Activated naive CD8-positive, alpha-beta T cell treated with anti-CD3 and anti-CD28 coated beads, Interleukin-2, amount 50 U/mL, for 16 hours (primary cell): Measurements from ENCODE around the gene RPH3AL.

Experiments used
- DNase-seq: peaks from one replicate; pipeline ENCODE4 v3.0.0-alpha.2; 2020; ENCODE audit warnings: low read depth, low spot score

The RPH3AL gene

DNA sequence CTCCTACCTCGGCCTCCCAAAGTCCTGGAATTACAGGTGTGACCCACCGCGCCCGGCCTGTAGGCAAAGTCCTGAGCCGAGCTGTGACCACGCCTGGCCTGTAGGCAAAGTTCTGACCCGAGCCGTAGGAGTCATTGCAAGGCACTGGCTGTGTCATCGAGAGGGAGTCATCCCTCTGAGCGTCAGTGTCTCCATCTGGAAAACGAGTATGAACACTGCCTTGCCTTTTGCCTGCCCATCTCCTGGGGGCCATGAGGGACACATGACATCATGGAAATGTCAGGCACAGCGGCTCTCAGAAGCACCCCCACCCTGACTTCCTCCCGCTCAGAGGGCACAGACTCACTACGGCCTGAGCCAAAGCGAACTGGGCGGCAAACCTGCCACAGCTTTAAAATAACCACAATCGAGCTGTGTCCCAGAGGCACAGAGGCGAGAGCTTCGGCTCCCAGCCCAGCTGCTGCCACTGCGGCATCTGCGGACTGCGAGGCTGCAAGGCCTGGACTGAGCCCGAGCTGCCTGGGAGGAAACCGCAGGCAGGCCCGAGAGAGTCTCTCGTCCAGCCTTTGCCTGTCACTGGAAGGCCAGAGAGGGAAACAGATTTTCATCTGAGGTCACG lies 50.8 kb downstream of the RPH3AL start:
- DNase-seq: no peak

DNA sequence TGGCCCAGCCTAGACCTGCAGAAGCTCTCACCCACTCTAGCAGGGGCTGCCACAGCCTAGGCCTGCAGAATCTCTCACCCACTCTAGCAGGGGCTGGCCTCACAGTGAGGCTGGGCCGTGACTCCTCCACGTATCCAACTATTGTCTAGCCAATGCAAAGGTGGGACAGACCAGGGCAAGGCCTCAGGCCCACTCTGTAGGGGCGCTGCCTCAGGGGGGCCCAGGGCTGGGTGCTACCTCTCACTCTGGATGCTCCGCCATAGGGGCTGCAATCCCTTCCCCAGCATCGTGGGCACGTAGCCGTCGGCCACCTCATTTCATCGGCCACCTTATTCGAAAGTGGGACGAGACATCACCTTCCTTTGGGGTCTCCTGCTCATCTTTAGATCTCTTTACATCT lies 51.7 kb downstream of the RPH3AL start:
- DNase-seq: no peak

DNA sequence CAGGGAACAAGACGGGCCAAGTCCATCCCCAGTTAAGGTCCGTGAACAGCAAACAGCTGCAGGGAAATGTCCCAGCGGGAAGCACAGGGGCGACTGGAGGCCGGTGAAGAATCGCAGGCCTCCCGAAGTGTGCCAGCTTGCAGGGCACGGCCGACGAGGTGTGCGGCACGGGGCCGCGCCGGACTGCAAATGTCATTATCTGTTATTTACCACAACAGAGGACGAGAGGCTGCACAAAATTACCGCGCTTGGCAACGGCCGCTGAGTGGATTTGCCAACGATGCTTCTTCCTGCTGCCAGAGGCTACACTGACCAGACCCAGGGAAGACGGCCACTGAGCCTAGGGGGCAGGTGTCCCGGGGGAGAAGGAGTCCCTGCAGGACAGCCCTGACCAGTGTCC lies 53.1 kb downstream of the RPH3AL start:
- no peak for DNase-seq

DNA sequence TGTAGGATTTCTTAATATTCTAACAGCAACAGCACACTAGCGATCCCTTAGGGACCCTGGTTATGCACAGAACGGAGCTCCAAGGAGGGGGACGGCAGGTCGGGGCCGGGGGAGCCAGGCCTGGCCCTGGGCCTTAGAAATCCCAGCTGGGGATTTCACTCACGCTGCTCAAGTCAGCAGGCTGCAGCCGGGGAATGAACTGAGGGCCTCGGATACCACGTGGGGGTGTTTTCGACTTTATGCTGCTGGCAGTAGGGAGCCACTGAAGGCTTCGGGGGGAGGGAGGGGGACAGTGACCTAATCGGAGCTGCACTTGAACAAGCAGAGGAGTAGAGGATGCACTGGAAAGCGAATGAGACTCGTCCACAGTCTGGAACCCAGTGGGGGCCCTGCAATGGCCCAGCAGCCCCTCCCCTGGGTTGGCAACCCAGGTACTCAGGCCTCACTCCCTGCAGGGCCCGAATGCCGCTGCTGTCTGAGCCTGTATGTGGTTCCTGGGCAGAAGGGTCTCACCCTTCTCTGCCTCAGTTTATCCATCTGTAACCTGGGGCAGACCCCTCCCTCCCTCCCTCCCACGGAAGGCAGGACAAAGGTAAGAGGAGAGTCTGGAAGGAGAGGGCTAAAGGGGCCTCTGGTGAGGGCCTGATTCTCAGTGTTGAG lies 53.7 kb downstream of the RPH3AL start:
- DNase-seq: no peak

DNA sequence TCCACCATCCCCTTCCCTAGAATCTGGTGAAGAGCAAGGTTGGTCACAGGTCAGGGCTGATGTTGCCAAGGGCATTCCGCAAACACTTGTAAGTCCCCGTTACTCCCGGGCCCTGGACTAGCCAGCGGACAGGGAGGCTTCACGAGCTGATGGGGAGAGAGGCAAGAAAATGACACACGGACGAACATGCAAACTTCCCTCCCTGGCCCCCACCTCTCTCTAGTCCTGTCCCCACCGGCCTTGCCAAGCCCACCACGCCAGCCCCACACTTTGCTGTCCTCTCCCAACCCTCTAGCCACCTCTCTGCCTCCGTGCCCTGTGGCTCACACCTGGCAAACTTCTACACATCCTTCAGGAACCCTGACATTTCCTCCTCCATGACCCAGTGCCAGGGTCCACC lies 54.8 kb downstream of the RPH3AL start:
- DNase-seq: no peak

DNA sequence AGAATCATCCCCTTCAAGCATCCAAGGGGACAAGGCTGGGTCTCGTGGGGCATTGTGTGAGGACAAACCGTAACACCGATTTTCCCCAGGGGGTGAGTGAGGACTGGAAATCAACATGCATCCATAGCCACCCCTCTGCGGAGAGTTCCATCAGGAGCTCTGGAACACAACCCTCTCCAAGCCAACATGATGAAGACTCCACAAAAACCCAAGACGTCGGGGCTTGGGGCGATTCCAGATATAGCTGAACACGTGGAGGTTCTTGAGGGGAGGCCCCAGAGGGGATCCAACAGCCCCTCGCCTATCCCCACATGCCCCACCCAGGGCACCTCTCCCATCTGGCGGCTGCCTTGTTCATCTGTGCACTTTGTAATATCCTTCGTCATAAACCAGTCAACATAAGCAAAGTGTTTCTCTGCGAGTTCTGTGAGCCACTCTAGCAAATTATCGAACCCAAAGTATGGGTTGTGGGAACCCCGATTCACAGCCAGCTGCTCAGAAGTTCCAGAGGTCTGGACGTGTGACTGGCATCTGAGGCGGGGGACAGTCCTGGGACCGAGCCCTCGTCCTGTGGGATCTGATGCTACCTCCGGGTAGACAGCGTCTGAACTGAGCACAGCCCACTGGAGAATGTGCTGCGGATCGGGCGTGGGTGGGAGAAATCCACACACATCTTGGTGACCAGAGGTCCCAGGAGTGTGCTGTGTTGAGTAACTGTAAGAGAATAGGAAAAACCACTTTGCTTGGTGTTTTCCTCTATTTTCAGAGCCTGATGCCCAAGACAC lies 55.5 kb downstream of the RPH3AL start:
- DNase-seq: no peak

DNA sequence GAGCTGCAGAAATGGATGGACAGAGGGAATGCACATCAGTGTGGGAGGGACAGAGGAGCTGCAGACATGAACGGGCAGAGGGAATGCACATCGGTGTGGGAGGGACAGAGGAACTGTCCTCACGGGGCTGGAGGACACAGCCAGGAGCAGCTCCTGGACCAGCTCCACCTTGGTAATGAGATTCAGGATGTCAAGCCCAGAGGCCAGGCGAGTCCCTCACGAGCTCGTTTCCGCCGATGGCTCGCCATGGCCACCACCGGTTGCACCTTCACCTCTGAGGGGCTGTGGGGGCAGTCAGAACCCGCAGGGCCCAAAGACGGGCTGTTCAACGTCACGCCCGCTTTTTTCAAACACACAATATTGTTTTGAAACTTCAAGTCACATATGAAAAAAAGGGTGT lies 56.2 kb downstream of the RPH3AL start:
- no peak for DNase-seq

DNA sequence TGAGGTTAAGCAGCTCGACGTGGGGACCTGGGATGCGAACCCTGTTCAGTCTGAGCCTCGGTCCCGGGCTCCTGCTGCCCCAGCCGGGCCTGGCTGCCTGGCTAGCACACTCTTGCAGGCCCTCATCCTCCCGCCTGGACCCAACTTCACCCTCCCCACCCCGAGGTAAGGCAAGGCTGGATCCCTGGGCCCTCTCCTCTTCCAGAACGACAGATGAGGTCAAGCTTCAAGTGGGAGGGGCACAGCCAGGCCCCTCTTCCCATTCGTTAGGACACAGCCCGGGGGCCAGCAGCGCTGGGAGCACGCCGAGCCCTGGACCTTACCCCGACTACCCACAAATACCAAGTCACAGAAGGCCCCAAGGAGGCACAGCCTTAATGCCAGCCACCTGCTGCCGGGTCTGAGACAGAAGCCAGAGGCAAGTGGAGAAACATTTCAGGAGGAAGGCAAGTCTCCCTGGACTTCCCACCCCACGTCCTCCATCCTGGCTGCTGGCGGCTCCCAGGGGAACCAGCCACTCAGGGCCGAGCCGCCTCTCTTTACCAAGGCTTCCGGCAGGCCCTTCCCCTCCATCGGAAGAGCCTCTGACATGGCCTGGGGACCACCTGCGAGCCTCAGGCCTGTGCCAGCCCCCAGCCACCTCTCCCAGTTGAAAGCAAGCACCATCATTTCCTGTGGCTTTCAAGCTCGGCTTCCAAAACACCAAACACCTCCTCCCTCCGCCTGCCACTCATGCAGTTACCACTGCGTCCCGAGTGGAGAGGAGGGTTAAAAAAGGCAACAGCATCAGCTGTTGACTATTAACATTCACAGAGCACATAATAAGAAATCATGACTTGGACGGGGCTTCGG lies 59.9 kb downstream of the RPH3AL start:
- no peak for DNase-seq

DNA sequence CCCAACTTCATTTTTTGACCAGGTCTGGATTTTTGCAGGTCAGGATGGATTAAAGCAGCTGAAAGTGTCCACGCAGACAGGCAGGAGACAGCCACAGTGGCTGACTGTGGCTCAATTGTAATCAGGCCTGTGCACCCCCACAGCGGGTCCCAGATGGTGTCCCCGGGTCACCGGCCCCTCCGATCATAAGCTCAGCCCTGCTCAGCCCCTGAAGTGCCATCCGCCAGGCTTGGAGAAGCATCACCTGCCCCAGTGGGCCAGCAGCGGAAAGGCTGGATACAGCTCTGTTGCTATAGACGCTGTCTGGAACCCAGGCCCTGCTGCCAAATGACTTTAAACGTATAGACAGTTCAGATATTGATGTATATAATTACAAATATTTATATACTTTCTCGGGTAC lies 60.6 kb downstream of the RPH3AL start:
- no peak for DNase-seq

DNA sequence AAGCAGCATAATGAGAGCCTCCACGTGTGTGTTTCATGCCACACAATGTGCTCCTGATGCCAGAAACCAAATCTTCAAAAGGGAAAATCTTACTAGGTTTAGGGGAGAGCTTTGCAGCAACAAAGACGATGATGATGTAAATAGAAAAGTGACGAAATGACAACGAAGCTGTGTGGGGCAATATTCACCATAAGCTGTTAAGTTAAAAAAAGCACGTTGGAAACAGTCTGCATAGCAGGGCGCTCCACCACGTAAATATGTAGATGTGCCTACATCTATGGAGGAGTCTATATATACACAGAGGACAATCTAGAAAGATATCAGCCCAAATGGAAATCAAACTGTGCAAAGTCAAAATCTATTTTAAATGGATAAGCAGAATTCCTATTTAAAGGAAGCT lies 61.0 kb downstream of the RPH3AL start:
- no peak for DNase-seq

DNA sequence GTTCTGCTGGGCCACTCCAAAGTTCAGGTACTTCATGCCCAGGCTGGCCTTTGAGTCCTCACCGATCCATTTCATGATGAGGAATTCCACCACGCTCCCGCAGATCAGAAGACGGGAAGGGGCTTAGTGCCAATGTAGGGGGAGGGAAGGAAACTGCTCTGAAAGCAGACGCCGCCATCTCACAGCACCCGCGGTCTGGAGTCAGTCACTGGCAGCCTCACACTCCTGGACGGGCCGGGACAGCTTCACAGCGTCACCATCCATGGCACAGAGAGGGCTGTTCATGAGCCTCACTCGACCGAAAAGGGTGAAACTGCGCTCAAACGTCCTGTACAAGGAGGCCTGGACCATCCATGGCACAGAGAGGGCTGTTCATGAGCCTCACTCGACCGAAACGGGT lies 62.0 kb downstream of the RPH3AL start:
- no peak for DNase-seq

DNA sequence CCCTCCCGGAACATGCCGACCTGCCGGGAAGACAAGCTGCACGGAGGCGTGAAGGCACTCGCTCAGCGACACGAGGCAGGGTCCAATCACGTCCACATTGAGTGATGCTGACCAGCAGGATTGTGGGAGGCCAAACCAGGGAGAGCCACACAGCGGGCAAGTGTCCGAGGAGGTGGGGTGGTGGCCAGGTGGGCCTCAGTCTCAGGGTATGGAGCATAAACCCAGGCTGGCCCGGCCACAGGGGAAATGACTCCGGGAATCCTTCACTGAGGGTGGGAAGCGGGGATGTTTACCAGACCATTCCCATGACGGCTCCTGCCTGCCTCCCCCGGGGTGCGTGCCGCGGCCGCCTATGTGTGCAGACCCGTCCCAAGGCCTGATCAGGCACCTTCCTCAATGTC lies 62.5 kb downstream of the RPH3AL start:
- DNase-seq: no peak

DNA sequence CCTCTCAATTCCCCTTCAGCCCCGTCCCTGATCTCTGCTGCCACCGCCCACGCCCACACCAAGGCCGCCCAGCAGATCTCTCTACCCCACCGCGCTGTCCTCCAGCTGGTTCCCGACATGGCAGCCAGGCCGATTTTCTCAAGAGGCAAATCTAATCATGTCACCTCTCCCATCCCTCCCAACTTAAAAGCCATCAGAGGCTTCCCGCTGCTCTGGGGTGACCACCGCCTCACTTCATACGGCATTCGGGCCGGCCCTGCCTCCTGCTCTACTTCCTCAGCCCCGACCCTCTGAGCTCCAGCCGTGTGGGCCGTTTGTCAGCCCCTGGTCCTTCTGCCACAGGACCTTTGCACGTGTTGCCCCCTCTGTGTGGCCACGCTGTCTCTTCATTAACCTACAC lies 63.2 kb downstream of the RPH3AL start:
- no peak for DNase-seq

DNA sequence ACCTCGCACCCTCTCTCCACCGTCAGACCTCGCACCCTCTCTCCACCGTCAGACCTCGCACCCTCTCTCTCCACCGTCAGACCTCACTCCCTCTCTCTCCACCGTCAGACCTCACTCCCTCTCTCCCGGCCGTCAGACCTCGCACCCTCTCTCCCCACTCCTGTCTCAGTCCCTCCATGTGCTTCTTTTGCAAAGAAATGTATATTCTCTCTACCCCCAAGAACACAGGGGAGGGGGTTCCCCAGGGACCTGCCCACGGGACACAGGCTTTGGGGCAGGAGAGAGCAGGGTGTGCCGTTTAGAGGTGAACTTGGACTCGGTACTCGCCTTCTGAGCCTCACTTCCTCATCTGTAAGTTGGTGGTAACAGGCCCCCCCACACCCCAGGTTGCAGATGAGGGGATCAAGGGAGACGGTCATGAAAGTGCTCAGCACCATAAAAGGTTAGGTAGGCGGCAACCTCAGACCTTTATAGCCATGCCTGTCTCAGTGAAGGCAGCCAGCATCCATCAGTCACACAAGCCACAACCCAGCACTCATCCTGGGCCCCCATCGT lies 63.7 kb downstream of the RPH3AL start:
- DNase-seq: no peak

DNA sequence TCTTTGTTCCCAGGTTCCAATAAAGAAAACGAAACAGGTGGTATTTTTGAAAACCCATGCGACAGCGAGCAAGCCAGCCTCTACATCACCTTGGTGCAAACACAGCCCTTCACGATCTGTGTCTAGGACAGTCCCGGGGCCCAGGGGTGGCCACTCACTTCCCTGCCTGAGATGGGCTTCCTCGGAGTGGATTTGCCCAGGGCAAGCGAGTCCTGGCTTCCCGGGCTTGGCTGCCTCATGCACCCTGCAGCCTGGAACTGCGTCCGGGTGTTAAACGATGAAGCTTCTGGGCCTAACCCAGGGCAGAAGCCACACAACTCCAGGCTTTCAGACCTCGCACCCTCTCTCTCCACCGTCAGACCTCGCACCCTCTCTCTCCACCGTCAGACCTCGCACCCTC lies 66.0 kb downstream of the RPH3AL start:
- DNase-seq: no peak

DNA sequence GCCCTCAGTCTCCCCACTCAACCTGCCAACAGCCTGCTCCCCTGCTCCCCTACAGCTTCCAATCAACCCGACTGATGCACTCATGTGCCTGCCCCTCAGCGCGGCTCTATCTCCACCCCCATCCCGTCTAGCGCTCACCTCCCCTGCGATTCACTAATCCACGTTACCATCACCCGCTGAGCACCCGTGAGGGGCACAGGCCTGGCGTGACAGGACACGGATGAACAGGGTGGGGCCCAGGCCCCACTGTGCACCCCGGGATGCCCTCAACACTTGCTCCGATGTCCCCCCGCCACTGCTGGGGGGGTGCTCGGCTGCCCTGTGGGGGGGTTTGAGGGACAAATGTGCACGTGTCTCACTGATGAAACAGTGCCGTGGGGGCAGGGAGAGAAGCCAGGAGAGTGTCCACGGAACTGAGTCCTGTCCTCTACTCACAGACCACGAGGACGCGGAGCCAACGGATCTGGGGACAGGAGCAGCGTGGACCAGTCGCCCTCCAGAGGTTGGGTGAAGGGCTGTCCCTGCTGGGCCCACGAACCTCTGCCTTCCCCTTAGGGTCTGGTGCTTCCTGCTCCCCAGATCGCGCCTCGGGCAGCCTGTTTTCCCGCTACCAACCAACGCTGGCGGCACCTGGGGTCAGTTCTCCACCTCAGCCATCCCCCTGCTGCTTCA lies 66.7 kb downstream of the RPH3AL start:
- DNase-seq: no peak

DNA sequence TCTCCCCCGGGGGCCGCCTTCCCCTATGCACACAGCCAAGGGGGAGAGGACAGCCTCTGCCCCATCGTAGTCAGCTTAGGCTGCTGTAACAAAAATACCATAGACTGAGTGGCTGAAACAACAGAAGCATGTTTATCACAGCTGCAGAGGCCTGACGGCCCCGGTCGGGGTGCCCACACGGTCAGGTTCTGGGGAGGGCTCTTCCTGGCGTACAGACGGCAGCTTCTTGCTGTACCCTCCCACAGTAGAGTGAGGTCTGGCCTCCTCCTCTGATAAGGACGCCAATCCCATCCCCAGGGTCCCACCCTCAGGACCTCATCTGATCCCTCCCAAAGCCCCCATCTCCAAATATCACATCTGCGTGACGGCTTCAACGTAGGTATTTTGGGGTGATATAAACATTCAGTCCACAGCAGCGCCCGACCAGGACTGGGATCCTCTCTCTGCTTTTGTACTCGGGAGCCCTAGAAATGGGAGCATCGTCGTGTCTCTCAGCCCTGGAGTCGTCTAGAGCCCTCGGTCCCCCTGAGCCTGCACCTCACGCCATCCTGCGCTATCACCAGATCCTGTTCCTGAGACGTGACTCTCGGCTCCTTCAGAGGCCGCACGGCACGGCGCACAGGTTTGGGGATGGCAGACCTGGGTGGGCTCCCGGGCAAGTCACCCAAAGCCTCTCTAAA lies 67.8 kb downstream of the RPH3AL start:
- DNase-seq: no peak

DNA sequence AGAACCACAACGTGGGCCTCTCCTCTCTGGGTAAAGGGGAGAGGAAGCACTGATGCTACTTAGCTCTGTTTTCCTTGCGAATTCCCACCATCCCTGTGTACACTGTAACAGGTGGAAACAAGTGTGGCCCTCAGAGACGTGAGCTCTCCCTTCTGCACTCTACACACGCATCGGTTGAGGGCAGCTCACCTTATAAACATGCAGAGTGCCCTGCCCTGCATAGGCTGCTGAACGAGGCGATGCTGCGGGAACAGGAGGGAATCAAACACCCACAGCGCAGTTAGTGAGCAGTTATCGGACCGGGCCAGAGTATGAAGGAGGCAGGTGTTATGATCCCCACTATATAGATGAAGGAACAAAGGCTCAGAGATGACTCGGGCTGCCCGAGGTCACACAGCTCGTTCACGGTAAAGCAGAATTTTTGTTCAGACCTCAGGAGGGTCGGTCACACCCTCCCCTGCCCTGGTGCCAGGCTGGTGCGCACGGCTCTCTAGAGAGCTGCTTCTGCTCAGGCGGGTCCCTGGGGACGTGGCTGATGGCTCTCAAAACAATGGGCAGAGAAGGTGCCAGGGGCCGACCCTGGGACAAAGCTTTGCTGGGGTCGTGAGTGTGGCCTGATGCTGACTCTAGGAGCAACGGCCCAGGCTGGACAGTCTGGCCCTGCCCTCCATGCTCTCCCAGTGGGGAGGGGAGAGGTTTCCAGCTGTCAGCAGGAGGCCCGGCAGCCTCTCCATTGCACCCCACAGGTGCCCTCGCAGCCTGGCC lies 68.5 kb downstream of the RPH3AL start:
- no peak for DNase-seq

DNA sequence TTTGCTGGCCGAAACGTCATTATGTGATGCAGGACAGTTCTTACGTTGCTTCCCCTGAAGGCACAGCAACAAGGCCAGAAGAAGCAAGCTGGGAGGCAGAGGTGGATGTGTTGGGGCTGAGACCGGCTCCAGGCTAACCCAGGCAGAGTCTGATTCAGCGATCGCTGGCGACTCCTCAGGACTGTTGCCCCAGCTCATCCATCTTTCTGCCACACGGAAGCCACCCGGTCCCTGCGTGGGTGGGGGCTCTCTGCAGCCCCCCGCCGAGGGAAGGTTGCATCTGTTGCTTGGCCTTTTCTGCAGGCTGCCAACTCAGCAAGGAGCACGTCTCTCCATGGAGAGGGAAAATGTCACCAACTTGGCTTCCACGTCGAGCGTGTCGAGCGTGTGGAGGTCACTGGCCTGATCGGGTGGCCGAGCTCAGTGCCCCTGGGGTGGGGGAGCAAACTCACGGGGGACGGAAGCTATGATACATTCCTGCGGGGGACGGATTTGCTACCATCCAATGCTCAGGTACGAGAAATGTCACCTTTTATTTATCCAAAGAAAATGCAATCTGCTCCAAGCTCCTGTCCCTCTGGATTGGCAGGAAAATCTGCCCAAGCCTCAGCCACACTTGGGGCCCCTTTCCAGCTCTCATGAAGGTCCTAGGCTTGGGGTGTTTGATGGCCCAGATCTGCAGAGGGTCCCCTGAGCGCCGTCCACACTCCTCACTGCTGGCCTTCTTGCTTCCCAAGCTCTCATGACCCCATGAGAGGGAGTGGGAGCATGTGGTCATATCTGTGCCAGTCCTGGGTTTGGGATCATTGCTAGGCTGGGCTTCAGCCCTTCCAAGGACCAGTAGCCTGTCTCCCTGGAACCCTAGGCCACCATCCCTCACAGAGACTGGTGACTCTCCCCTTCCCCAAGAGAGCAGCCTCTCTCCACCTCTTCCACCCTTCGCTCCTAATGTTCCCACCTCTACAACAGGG lies 69.4 kb downstream of the RPH3AL start:
- no peak for DNase-seq
